GM23338 (cell line): Measurements from ENCODE around the gene STK16. TPM values are rescaled to one million over a fixed set of nuclear protein-coding genes. Genes with fewer than 3 reads are reported as not detected.
A peak's percentile ranks its signal among the peaks of the same experiment; 100 is the strongest.

Experiments used
- ATAC-seq: fragments of 200-7000 bp; cut with Tn5 transposase; 3 replicates; pipeline ENCODE4 v1.9.1; 2020
- DNase-seq: peaks from one replicate; pipeline ENCODE4 v3.0.0-alpha.2; 2015; ENCODE audit warnings: low spot score
- H2AFZ ChIP-seq: fragments of 200-600 bp; sonication (generic); 2 replicates; pipeline ENCODE4 v1.8.0; 2016; ENCODE audit warnings: antibody characterized with exemption, mild to moderate bottlenecking, moderate library complexity
- H3F3A ChIP-seq: fragments of 200-600 bp; sonication (generic); replicated peaks from 2 replicates; pipeline ENCODE4 v1.8.0; 2017; ENCODE audit warnings: antibody characterized with exemption, mixed run types, low read depth
- H3K27ac ChIP-seq: fragments of 200-600 bp; sonication (generic); 2 replicates; pipeline ENCODE4 v1.6.1; 2016; ENCODE audit warnings: low read depth
- H3K27me3 ChIP-seq: fragments of 200-600 bp; sonication (generic); 2 replicates; pipeline ENCODE4 v1.8.0; 2016; ENCODE audit warnings: mild to moderate bottlenecking, mixed run types, moderate library complexity; ENCODE audit not compliant: insufficient read depth
- H3K36me3 ChIP-seq: fragments of 200-600 bp; sonication (generic); 2 replicates; pipeline ENCODE4 v1.8.0; 2016; ENCODE audit warnings: mild to moderate bottlenecking; ENCODE audit not compliant: insufficient read depth
- H3K4me1 ChIP-seq: fragments of 200-600 bp; sonication (generic); 2 replicates; pipeline ENCODE4 v1.8.0; 2016; ENCODE audit warnings: mild to moderate bottlenecking, moderate library complexity; ENCODE audit not compliant: insufficient read depth
- H3K4me2 ChIP-seq: fragments of 200-600 bp; sonication (generic); 2 replicates; pipeline ENCODE4 v1.7.1; 2017; ENCODE audit warnings: mixed run types
- H3K4me3 ChIP-seq: fragments of 200-600 bp; sonication (generic); 2 replicates; pipeline ENCODE4 v1.6.1; 2016; ENCODE audit warnings: mixed run types
- H3K79me2 ChIP-seq: fragments of 200-600 bp; sonication (generic); replicated peaks from 2 replicates; pipeline ENCODE4 v1.8.0; 2017; ENCODE audit warnings: mild to moderate bottlenecking; ENCODE audit not compliant: insufficient read depth
- H3K9me2 ChIP-seq: fragments of 200-600 bp; sonication (generic); 2 replicates; pipeline ENCODE4 v1.8.0; 2017; ENCODE audit not compliant: insufficient read depth
- H4K20me1 ChIP-seq: fragments of 200-600 bp; sonication (generic); replicated peaks from 2 replicates; pipeline ENCODE4 v1.8.0; 2017; ENCODE audit warnings: mild to moderate bottlenecking; ENCODE audit not compliant: insufficient read depth
- H3K27ac Mint-ChIP-seq: 2 replicates; pipeline ENCODE4 v1.8.0; 2020; ENCODE audit warnings: inconsistent platforms, mild to moderate bottlenecking, moderate library complexity, mixed read lengths
- H3K27me3 Mint-ChIP-seq: 3 replicates; pipeline ENCODE4 v1.8.0; 2022; ENCODE audit warnings: low read depth, mild to moderate bottlenecking, moderate library complexity, mixed read lengths, inconsistent platforms; ENCODE audit not compliant: insufficient read depth, poor library complexity
- H3K36me3 Mint-ChIP-seq: 3 replicates; pipeline ENCODE4 v1.8.0; 2021; ENCODE audit warnings: low read depth, mild to moderate bottlenecking, inconsistent platforms, moderate library complexity, mixed read lengths
- H3K4me1 Mint-ChIP-seq: 3 replicates; pipeline ENCODE4 v1.8.0; 2020; ENCODE audit warnings: mild to moderate bottlenecking, inconsistent platforms, mixed read lengths
- H3K4me3 Mint-ChIP-seq: 3 replicates; pipeline ENCODE4 v1.8.0; 2021; ENCODE audit warnings: moderate library complexity, mild to moderate bottlenecking, inconsistent platforms, mixed read lengths
- H3K9me3 Mint-ChIP-seq: 3 replicates; pipeline ENCODE4 v1.8.0; 2020; ENCODE audit warnings: moderate library complexity, mild to moderate bottlenecking, inconsistent platforms, mixed read lengths
- EZH2 ChIP-seq: fragments of 200-600 bp; sonication (generic); IDR thresholded peaks from one replicate; pipeline ENCODE4 v1.8.0; 2017; ENCODE audit warnings: antibody characterized with exemption, mild to moderate bottlenecking, low read depth; ENCODE audit not compliant: unreplicated experiment
- EZH2phosphoT487 ChIP-seq: fragments of 200-600 bp; sonication (generic); IDR thresholded peaks from one replicate; pipeline ENCODE4 v1.8.1; 2018; ENCODE audit warnings: antibody characterized with exemption; ENCODE audit not compliant: unreplicated experiment
- POLR2AphosphoS5 ChIP-seq: IDR thresholded peaks from 2 replicates; pipeline ENCODE4 v1.6.1; 2016; ENCODE audit warnings: antibody characterized with exemption, low read depth
- ZNF114 ChIP-seq: fragments of 250-450 bp; sonication (Bioruptor Pico); IDR thresholded peaks from 2 replicates; pipeline ENCODE4 v1.5.0; 2020; ENCODE audit warnings: mild to moderate bottlenecking, moderate library complexity
- ZNF331 ChIP-seq: fragments of 250-450 bp; sonication (Bioruptor Pico); IDR thresholded peaks from 2 replicates; pipeline ENCODE4 v1.5.0; 2020; ENCODE audit warnings: low read depth, mild to moderate bottlenecking, moderate library complexity
- ZNF462 ChIP-seq: fragments of 250-450 bp; sonication (Bioruptor Pico); IDR thresholded peaks from 2 replicates; pipeline ENCODE4 v1.5.0; 2020; ENCODE audit warnings: mild to moderate bottlenecking, moderate library complexity
- polyA plus RNA-seq: library from polyadenylated mRNA; unstranded; fragments of >200 nt; fragmentation: Nextera tagmentation; extraction: Ambion mirVana; gene quantifications from 2 replicates; pipeline ENCODE4 v1.2.1, GENCODE V29; 2016
- total RNA-seq: library from RNA; depleted of rRNA; stranded (reverse); fragments of >200 nt; shearing (Covaris generic); gene quantifications from 2 replicates; pipeline ENCODE4 v1.2.3, GENCODE V29; 2014

STK16 gene
- total and polyA plus RNA-seq, 2 experiments from 2014 or later, result 3.1 to 17.0 TPM

- H3K27me3 ChIP-seq, result peaks cover 48% of the 10 kb centered on the region
- H2AFZ ChIP-seq, result peak within 1 kb of the TSS; percentile 84
- peak within 1 kb of the TSS; percentile 96 for H3K4me2 ChIP-seq
- no peaks in the 10 kb centered on the region; the same call in 1 of the 2 replicates for H3F3A ChIP-seq
- H3K4me1 ChIP-seq, result peaks cover 7% of the 10 kb centered on the region; the same call in 1 of the 2 replicates
- TF ChIP-seq POLR2AphosphoS5 (peak; percentile 91), EZH2phosphoT487 (no peak), EZH2 (no peak), ZNF462 (CRISPR knock-in tag) (no peak), ZNF114 (CRISPR knock-in tag) (no peak), ZNF331 (CRISPR knock-in tag) (no peak)
- Mint-ChIP-seq H3K36me3 (peaks cover 30% of the 10 kb centered on the region), H3K9me3 (no peaks in the 10 kb centered on the region), H3K4me3 (peak within 1 kb of the TSS; percentile 85), H3K27me3 (peaks cover 39% of the 10 kb centered on the region), H3K27ac (peak within 1 kb of the TSS; percentile 77), H3K4me1 (peaks cover 36% of the 10 kb centered on the region)
- H3K4me3 ChIP-seq, result peak within 1 kb of the TSS; percentile 74
- no peaks in the 10 kb centered on the region for H4K20me1 ChIP-seq
- H3K27ac ChIP-seq, result no peak within 1 kb of the TSS
- peak; percentile 86 for DNase-seq
- no peaks in the 10 kb centered on the region for H3K79me2 ChIP-seq
- ATAC-seq, result peak; percentile 78
- peaks cover 3% of the 10 kb centered on the region; the same call in 1 of the 2 replicates for H3K36me3 ChIP-seq
- no peaks in the 10 kb centered on the region for H3K9me2 ChIP-seq
Measured at GRCh38 chr2:219253753-219254589, 8.7 kb downstream of the STK16 start, which contains the start of gene TUBA4A. Gene TUBA4A (minus strand): TSS chr2:219253918. CDS start chr2:219253858, 60 bp downstream.
